Measurements from ENCODE around the gene CD99L2.

GRCh38 chrX:150779385-150779784 is 119.1 kb downstream of the CD99L2 start:
- TF ChIP-seq POLR2A (IDR thresholded peaks at IDR 0.05) (no peak), CTCF (IDR thresholded peaks at IDR 0.05) (no peak)
